GM10248 (cell line): ENCODE data around the gene PRKCB.

Source experiments
- CTCF ChIA-PET: fragments of 300-600 bp; sonication (Branson Sonifier 250); formaldehyde crosslinking; extraction: SDS; loops from one replicate; lab custom pipeline; 2021; ENCODE audit warnings: antibody characterized with exemption; lab: Yijun Ruan, JAX
- POLR2A ChIA-PET: fragments of 350-650 bp; sonication (Branson Sonifier 250); formaldehyde crosslinking; extraction: SDS; loops from one replicate; lab custom pipeline; 2020; ENCODE audit warnings: antibody characterized with exemption; lab: Yijun Ruan, JAX
- DNase-seq: peaks from one replicate; pipeline ENCODE4 v3.0.0; 2012; ENCODE audit errors: extremely low spot score
- CTCF ChIP-seq: IDR thresholded peaks from 2 replicates; pipeline ENCODE4 v1.5.1; 2012; ENCODE audit warnings: mild to moderate bottlenecking, low read depth; ENCODE audit errors: extremely low read depth, missing control alignments, control extremely low read depth

Gene PRKCB

GRCh38 chr16:24217461-24217860 lies 381.7 kb downstream of the PRKCB start:
- ChIA-PET CTCF (no interaction called here), POLR2A (no interaction called here)
- no peak for DNase-seq
- TF ChIP-seq CTCF = no peak

GRCh38 chr16:24218299-24218698 lies 382.5 kb downstream of the PRKCB start:
- ChIA-PET POLR2A (no interaction called here), CTCF (no interaction called here)
- TF ChIP-seq CTCF = no peak
- DNase-seq = no peak

GRCh38 chr16:24221219-24221618 lies 385.4 kb downstream of the PRKCB start:
- no peak for DNase-seq
- CTCF ChIA-PET = interaction anchor here (1.0 to 2.9 kb wide), 3 partner anchors 10 to 32 kb away, joined by 3 to 15 read pairs (median 4); no protein-coding TSS in a partner anchor
- TF ChIP-seq CTCF = no peak
- POLR2A ChIA-PET = no interaction called here

- CTCF ChIA-PET = interaction anchor here (3.1 kb wide), 1 partner anchor 25 kb away, joined by 15 read pairs; no protein-coding TSS in a partner anchor
- DNase-seq = no peak
- POLR2A ChIA-PET = no interaction called here
- no peak for TF ChIP-seq CTCF
Measured at GRCh38 chr16:24228514-24228913, 392.7 kb downstream of the PRKCB start.

- ChIA-PET POLR2A (no interaction called here), CTCF (interaction anchor here (1.2 kb wide), 1 partner anchor 23 kb away, joined by 3 read pairs; the partner anchor contains the start of gene CACNG3)
- DNase-seq = no peak
- TF ChIP-seq CTCF = no peak
Measured at GRCh38 chr16:24232936-24233335, 397.2 kb downstream of the PRKCB start.

- DNase-seq = no peak
- CTCF ChIA-PET = interaction anchor here (0.8 to 2.3 kb wide), 3 partner anchors 9 to 18 kb away, joined by 4 to 10 read pairs (median 7); no protein-coding TSS in a partner anchor
- no peak for TF ChIP-seq CTCF
- POLR2A ChIA-PET = no interaction called here
Measured at GRCh38 chr16:24234737-24235136, 399.0 kb downstream of the PRKCB start.
